Lower lobe of right lung (tissue), 2 donors: Measurements from ENCODE around the gene ELMOD1. TPM values are rescaled to one million over a fixed set of nuclear protein-coding genes. Genes with fewer than 3 reads are reported as not detected.
A peak's percentile ranks its signal among the peaks of the same experiment; 100 is the strongest.
"Not testable (repeated sequence)": the region's sequence is repeated elsewhere in the genome, so short reads cannot be mapped to it uniquely, and the experiment has no call there.

Source experiments
- ATAC-seq, 2 donors: fragments of 200-7000 bp; cut with Tn5 transposase; one replicate each; pipeline ENCODE4 v1.9.1; 2020 to 2022; ENCODE audit warnings: mild to moderate bottlenecking in 2 of 2, moderate library complexity in 2 of 2
- DNase-seq: peaks from one replicate; pipeline ENCODE4 v3.0.0-alpha.2; 2020
- H3K27ac ChIP-seq: fragments of 200-600 bp; one replicate; pipeline ENCODE4 v1.8.0; 2022
- H3K27me3 ChIP-seq: fragments of 200-600 bp; one replicate; pipeline ENCODE4 v1.8.0; 2022; ENCODE audit warnings: low read depth
- H3K36me3 ChIP-seq: fragments of 200-600 bp; one replicate; pipeline ENCODE4 v1.8.0; 2022; ENCODE audit warnings: mild to moderate bottlenecking
- H3K4me1 ChIP-seq: fragments of 200-600 bp; one replicate; pipeline ENCODE4 v1.8.0; 2022
- H3K4me3 ChIP-seq: fragments of 200-600 bp; one replicate; pipeline ENCODE4 v1.8.0; 2022; ENCODE audit warnings: mild to moderate bottlenecking
- H3K9me3 ChIP-seq: fragments of 200-600 bp; one replicate; pipeline ENCODE4 v1.8.0; 2022
- CTCF ChIP-seq: fragments of 200-600 bp; IDR thresholded peaks from one replicate; pipeline ENCODE4 v1.8.0; 2022; ENCODE audit warnings: antibody characterized with exemption, mild to moderate bottlenecking
- intact Hi-C: fragments of 100-400 bp; cut with DNase I; formaldehyde crosslinking; loops from one replicate; pipeline ENCODE4 v1.11.0; 2022
- total RNA-seq: library from RNA; stranded (reverse); fragmentation: NEBNext Ultra II Directional; extraction: Animal tissue kit (Norgen Biotek cat#: 25700); gene quantifications from one replicate; pipeline ENCODE4 v1.2.1, GENCODE V29; 2021
- donor health status: DM: no; HTN: yes; CAD: no; lungs with severe emphysema.

ELMOD1 gene
- total RNA-seq, 1 donor from 2014 or later = 1.8 TPM

- DNase-seq, intact Hi-C loops, H3K4me1 ChIP-seq, H3K9me3 ChIP-seq, H3K36me3 ChIP-seq, H3K27ac ChIP-seq, H3K4me3 ChIP-seq, H3K27me3 ChIP-seq: not testable (repeated sequence)
- peak; percentile 66 for TF ChIP-seq CTCF
- peak; percentile 60 to 83 for ATAC-seq
Measured at GRCh38 chr11:107576497-107577345, 14.2 kb upstream of the ELMOD1 start.

GRCh38 chr11:107577346-107577711 is 13.6 kb upstream of the ELMOD1 start:
- no peaks in the 10 kb centered on the region for H3K9me3 ChIP-seq
- intact Hi-C loops = no loop called here
- no peaks in the 10 kb centered on the region for H3K27me3 ChIP-seq
- no peak for DNase-seq
- H3K36me3 ChIP-seq = no peaks in the 10 kb centered on the region
- ATAC-seq = peak; percentile 52 to 82
- H3K27ac ChIP-seq = no peak overlapping the region
- no peak for TF ChIP-seq CTCF
- H3K4me1 ChIP-seq = no peaks in the 10 kb centered on the region
- H3K4me3 ChIP-seq = no peak overlapping the region

GRCh38 chr11:107579169-107579568 is 11.8 kb upstream of the ELMOD1 start:
- H3K36me3 ChIP-seq, ATAC-seq, H3K9me3 ChIP-seq, H3K27ac ChIP-seq, intact Hi-C loops, H3K4me3 ChIP-seq, H3K27me3 ChIP-seq, H3K4me1 ChIP-seq, DNase-seq: not testable (repeated sequence)

GRCh38 chr11:107581147-107581546 is 9.8 kb upstream of the ELMOD1 start:
- Histone ChIP-seq H3K27me3 (peaks cover 4% of the 10 kb centered on the region), H3K4me3 (no peak overlapping the region), H3K4me1 (no peaks in the 10 kb centered on the region), H3K9me3 (no peaks in the 10 kb centered on the region), H3K36me3 (no peaks in the 10 kb centered on the region), H3K27ac (no peak overlapping the region)
- ATAC-seq = no peak
- TF ChIP-seq CTCF = no peak
- intact Hi-C loops = no loop called here
- DNase-seq = no peak

GRCh38 chr11:107583629-107584195 is 7.2 kb upstream of the ELMOD1 start:
- Histone ChIP-seq H3K4me1 (no peaks in the 10 kb centered on the region), H3K9me3 (no peaks in the 10 kb centered on the region), H3K36me3 (no peaks in the 10 kb centered on the region), H3K27ac (no peak overlapping the region), H3K27me3 (peaks cover 8% of the 10 kb centered on the region), H3K4me3 (no peak overlapping the region)
- no peak for TF ChIP-seq CTCF
- DNase-seq (no peak), ATAC-seq (no peak)
- intact Hi-C loops = no loop called here

GRCh38 chr11:107587306-107587979 is 3.5 kb upstream of the ELMOD1 start:
- intact Hi-C loops = no loop called here

More at GRCh38 chr11:107587306-107587979, 3.5 kb upstream of the ELMOD1 start:
- TF ChIP-seq CTCF = no peak
- Histone ChIP-seq H3K27me3 (peaks cover 33% of the 10 kb centered on the region), H3K4me1 (peaks cover 22% of the 10 kb centered on the region), H3K9me3 (no peaks in the 10 kb centered on the region), H3K4me3 (no peak overlapping the region), H3K36me3 (no peaks in the 10 kb centered on the region), H3K27ac (no peak overlapping the region)
- ATAC-seq = no peak
- no peak for DNase-seq
